Activated T-cell treated with anti-CD3 and anti-CD28 coated beads, Interleukin-2, amount 50 U/mL, for 1 hour (primary cell): ENCODE data around the gene OTUB2.
"Not testable (repeated sequence)": the region's sequence is repeated elsewhere in the genome, so short reads cannot be mapped to it uniquely, and the experiment has no call there.

Experiments
- DNase-seq: peaks from one replicate; pipeline ENCODE4 v3.0.0-alpha.2; 2020

The OTUB2 gene

DNA sequence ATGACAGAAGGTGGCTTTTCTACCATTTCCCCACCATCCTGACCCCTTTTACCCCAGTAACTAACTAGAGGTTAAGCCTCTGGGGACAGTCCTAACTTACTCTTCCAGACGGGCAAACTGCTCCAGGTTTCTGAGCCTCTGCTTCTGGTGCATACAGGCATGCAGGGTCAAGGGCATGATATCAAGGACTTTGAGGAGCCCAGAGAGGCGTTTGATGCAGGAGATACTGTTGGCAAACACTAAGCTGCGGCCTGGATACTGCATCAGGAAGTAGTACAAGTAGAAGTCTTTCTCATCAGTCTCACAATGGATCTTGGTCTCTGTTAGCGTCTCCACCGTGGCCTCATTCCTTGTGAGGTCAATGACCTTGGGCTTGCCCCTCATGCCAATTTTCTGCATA, 33.9 kb downstream of the OTUB2 start:
- DNase-seq, result no peak

- DNase-seq, result no peak
These were observed 36.3 kb downstream of the OTUB2 start for GRCh38 chr14:94062344-94062940.

- no peak for DNase-seq
These were observed 40.0 kb downstream of the OTUB2 start for GRCh38 chr14:94066089-94066676.

GRCh38 chr14:94072076-94072475, 45.9 kb downstream of the OTUB2 start:
- not testable (repeated sequence) for DNase-seq

GRCh38 chr14:94074534-94074933, 48.4 kb downstream of the OTUB2 start:
- DNase-seq, result no peak

DNA sequence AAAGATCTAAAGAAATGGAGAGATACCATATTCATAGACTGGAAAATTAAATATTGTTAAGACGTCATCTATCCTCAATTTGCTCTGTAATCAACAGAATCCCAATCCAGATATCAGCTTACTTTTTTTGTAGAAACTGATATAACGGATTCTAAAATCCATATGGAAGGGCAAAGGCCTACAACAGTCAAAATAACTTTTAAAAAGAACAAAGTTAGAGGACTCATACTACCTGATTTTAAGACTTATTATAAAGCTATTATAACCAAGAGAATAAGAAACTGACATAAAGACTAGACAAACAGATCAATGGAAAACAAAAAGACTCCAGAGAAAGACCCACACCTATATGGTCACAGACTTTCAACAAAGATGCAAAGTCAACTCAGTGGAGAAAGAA, 48.9 kb downstream of the OTUB2 start:
- no peak for DNase-seq

- no peak for DNase-seq
These were observed 51.1 kb downstream of the OTUB2 start for GRCh38 chr14:94077111-94077821.

GRCh38 chr14:94077823-94078222, 51.7 kb downstream of the OTUB2 start:
- no peak for DNase-seq

DNA sequence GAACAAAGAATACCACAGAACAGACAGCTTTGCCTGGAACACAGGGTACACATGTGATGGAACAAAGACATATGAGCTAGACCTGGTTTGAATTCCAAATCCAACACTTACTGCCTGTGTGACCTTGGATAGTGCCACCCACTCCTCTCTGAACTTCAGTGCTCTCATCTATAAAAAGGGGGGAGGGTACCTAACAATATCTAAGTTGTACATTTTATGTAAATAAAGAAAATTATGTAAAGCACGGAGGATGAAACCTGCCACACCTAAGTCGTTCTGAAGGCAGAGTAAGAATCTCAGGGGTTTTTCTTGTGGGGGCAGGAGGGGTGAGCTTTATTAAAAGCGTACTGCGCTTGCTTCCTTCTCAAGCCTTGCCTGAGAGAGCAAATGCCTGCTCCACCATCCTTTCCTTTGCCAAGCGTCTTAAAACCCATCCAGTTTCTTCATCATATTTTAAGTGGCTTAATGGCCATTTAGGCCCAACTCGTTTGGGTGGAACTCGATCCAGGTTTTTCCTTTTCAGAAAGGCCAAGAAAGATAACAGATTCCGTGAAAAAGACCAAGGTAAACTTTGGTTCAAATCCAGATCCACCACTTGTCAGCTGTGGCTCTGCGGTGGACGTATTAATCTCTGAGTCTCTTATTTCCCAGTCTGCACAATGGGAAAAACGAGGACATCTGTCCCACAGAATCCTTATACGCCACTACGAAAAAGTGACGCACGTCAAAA, 53.9 kb downstream of the OTUB2 start:
- DNase-seq, result no peak

GRCh38 chr14:94080621-94081385, 54.7 kb downstream of the OTUB2 start, which contains the start of the genes DDX24 and IFI27L1:
Gene DDX24, minus strand, starts transcription at chr14:94081202. Its CDS starts 1,460 bp downstream, at chr14:94079742.
Gene IFI27L1, plus strand, starts transcription at chr14:94081310. Its CDS starts 15,628 bp downstream, at chr14:94096938.
- peak; percentile 96 for DNase-seq

- DNase-seq, result no peak
These were observed 55.3 kb downstream of the OTUB2 start for GRCh38 chr14:94081386-94081820.

GRCh38 chr14:94087891-94088290, 61.8 kb downstream of the OTUB2 start:
- DNase-seq, result no peak

DNA sequence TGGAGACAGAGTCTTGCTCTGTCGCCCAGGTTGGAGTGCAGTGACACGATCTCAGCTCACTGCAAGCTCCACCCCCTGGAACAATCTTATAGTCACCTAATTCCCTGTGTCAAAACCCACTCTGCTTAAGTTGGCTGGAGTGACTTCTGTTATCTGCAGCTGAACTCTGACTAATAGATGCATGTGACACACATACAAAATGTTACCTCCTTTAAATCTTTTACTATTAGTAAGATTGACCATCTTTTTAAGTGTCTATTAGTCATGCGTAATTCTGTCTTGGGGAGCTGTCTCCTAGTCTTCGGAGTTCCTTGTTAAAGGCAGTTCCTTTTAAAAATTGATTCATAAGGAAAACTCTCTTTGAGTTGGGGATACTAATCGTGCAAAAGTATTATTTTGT, 62.4 kb downstream of the OTUB2 start:
- no peak for DNase-seq

- DNase-seq, result no peak
These were observed 63.3 kb downstream of the OTUB2 start for GRCh38 chr14:94089479-94089878.

DNA sequence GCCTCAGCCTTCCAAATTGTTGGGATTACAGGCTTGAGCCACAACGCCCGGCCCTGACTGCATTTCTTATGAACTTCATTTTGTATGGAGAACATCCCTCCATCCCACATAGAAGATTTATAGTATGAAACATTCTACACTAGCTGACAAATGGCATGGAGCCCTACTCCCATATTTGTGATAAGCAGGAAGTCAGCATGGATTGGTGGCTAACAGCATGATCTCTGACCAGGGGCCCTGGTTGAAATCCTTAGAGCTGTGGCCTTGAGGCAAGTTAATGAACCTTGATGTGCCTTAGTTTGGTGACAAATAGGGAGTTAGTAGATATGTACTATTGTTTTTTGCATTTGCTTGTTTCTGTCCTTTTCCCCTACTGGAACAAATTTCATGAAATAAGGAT, 67.3 kb downstream of the OTUB2 start:
- DNase-seq, result no peak

DNA sequence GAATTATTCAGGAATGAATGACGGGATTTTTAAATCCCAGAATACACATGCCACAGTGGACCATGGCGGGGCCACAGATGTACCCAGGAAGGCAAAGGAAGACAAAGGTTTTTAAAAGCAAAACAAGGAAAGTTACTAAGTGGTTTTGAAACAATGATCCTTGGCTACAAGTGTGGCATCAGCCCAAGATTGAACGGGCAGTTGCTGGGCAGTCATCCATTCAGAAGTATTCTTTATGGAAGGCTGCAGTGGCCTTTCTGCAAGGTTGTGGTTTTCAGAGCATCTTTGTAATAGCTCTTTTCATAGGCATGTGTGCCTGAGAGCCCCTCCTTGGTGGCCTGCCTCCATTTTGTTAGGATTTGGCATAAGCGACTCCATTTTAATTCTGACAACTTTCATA, 71.0 kb downstream of the OTUB2 start:
- DNase-seq, result no peak
